SKM-1 (cell line): ENCODE measurements around the gene CLMN.

ENCODE experiments used
- DNase-seq: peaks from one replicate; lab custom pipeline; 2025; ENCODE audit not compliant: unreplicated experiment; lab: John Stamatoyannopoulos, UW

CLMN gene, protein sequence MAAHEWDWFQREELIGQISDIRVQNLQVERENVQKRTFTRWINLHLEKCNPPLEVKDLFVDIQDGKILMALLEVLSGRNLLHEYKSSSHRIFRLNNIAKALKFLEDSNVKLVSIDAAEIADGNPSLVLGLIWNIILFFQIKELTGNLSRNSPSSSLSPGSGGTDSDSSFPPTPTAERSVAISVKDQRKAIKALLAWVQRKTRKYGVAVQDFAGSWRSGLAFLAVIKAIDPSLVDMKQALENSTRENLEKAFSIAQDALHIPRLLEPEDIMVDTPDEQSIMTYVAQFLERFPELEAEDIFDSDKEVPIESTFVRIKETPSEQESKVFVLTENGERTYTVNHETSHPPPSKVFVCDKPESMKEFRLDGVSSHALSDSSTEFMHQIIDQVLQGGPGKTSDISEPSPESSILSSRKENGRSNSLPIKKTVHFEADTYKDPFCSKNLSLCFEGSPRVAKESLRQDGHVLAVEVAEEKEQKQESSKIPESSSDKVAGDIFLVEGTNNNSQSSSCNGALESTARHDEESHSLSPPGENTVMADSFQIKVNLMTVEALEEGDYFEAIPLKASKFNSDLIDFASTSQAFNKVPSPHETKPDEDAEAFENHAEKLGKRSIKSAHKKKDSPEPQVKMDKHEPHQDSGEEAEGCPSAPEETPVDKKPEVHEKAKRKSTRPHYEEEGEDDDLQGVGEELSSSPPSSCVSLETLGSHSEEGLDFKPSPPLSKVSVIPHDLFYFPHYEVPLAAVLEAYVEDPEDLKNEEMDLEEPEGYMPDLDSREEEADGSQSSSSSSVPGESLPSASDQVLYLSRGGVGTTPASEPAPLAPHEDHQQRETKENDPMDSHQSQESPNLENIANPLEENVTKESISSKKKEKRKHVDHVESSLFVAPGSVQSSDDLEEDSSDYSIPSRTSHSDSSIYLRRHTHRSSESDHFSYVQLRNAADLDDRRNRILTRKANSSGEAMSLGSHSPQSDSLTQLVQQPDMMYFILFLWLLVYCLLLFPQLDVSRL

GRCh38 chr14:95319312-95320077 lies at the start of gene CLMN:
Gene CLMN (minus strand): TSS chr14:95319908. CDS start chr14:95319792, 116 bp downstream.
- no peak for DNase-seq

DNA sequence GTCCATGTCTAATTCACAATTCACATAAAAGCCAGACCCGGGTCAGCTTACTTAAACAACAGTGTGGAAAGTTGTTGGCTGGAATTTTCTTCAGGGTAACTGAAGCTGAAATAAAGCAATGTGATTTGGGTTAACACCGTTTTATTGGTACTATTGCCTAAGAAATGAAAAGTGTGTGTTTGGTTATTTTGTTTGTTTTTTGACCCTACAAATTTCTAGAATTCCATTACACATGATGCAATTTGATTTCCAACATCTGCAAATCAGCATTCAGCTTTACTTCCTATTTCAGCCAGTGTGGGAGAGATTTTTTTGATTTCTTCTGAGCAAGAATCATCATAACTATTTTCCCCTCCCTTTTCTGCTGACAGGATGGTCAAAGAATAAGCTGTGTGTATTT lies 45.7 kb upstream of the CLMN start:
- DNase-seq: no peak

GRCh38 chr14:95364481-95365209 lies 44.9 kb upstream of the CLMN start:
- DNase-seq: no peak

DNA sequence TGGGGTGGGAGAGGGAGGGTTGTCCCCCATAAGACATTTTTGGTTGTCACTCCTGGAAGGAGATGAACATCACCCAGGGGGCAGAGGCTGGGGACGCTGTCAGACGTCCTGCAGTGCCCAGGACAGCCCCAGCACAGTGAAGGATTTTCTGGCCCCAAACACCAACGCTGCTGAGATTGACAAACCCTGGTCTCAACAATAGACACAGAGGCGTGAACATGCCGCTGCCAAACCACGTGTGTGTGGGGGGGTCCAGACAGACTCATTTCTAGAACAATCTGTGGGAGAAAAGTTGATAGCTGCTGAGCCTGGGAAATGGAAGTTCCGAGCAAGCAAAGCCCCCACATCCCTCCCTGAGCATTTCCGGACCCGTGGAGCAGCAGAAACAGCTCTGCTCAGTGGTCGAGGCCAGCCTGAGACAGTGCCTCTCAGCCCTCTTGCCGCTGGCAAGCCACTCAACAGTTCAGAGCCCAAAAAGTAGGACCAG lies 43.8 kb upstream of the CLMN start:
- DNase-seq: no peak

DNA sequence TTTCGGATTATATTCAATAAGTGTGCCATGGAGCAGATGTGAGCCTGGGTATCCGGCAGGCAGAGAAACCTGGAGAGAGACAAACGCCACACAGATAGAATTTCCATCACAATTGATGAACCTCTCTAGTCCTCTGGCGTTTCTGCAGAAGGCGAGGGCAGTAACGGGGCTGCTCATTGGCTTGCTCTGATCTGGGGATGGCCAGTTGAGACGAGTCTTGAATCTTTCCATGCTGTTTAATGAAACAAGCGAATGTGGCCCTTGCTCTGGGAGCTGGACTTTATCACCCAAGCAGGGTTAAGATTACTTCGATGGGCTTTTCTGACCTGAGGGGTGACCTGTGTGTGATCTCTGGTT lies 42.4 kb upstream of the CLMN start:
- DNase-seq: no peak

GRCh38 chr14:95361373-95362137 lies 41.8 kb upstream of the CLMN start:
- DNase-seq: no peak

GRCh38 chr14:95360828-95361227 lies 41.1 kb upstream of the CLMN start:
- DNase-seq: no peak

DNA sequence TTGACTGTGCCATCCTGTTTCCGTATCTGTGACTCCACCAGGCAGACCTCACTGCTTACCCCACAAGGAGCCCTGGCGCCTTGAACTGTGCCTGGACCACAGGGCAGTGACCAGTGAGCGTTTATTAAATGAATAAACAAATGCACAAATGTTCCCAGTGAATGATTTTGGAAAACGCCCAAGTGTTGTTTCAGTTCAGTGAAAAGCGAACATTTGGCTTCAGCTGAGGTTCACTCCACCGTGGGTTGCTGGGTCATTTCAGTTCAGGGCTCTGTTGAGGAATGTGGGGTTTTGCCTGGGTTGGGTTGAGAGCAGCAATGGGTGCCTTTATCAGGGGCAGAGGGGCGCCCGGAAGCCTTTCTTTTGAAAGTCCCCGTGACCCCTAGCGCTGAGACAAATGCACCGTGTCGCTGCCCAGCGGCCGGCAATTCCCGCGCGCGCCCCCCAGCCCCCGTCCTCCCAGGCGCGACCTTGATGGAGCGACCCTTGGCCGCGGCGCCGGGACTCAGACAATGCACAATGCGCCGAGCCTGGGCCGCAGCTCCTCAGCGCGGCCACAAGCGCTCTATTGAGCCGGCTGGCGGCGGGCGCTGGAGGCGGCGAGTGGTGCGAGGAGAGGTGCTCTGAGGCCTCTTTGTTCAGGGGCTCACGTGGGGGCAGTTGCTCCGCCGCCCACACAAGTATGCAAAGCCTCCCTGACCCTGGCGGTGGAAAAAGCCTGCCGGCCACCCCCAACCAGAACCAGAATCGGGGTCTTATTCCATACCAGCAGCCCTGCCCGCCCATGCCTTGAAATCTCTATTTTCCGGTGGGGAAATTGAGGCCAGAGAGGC lies 40.5 kb upstream of the CLMN start:
- DNase-seq: no peak

GRCh38 chr14:95356245-95356869 lies 36.6 kb upstream of the CLMN start:
- no peak for DNase-seq

GRCh38 chr14:95355422-95355821 lies 35.7 kb upstream of the CLMN start:
- no peak for DNase-seq

- DNase-seq: no peak
These were observed 35.1 kb upstream of the CLMN start for GRCh38 chr14:95354834-95355233.

DNA sequence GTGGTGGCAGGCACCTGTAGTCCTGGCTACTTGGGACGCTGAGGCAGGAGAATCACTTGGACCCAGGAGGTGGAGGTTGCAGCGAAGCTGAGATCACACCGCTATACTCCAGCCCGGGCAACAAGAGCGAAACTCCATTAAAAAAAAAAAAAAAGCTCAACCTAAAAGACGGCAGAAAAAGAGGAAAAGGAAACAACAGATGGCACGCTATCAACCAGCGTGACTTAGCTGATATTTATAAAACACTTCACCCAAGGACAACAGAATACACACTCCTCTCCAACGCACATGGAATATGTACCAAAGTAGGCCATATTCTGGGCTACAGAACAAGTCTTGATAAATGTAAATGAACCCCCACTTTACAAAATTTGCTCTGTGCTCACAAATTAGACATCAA lies 34.0 kb upstream of the CLMN start:
- DNase-seq: no peak

DNA sequence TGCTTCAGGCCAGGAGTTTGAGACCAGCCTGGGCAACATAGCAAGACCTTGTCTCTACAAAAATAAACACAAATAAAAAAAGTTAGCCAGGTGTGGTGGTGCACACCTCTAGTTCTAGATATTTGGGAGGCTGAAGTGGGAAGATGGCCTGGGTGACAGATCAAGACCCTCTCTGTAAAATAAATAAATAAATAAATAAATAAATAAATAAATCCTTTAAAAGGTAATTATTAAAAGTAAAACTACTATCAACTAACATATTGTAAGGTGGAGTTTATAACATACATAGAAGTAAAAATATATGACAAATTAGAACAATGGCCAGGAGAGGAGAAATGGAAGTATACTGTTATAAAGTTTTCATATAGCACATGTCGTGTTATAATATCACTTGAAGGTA lies 33.3 kb upstream of the CLMN start:
- no peak for DNase-seq

GRCh38 chr14:95352481-95352880 lies 32.8 kb upstream of the CLMN start:
- DNase-seq: no peak

- DNase-seq: no peak
These were observed 29.5 kb upstream of the CLMN start for GRCh38 chr14:95349241-95349640.

GRCh38 chr14:95348395-95349080 lies 28.8 kb upstream of the CLMN start:
- no peak for DNase-seq

GRCh38 chr14:95346820-95347219 lies 27.1 kb upstream of the CLMN start:
- DNase-seq: no peak

DNA sequence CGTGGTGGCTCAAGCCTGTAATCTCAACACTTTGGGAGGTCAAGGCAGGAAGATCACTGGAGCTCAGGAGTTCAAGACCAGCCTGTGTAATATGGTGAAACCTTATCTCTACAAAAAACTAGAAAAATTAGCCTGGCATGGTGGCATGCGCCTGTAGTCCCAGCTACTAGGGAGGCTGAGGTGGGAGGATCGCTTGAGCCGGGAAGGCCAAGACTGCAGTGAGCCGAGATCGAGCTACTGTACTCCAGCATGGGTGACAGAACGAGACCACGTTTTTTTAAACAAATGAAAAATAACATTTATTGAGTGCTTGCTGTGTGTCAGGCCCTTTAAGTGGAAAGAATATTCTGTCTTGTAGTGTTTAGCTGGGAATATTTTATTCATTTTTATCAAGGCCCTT lies 26.6 kb upstream of the CLMN start:
- no peak for DNase-seq
